Parathyroid adenoma (tissue), 2 donors: Measurements from ENCODE around the gene SPAG9.

Experiments used
- H2AFZ ChIP-seq: fragments of 300-600 bp; sonication (generic); one replicate; pipeline ENCODE4 v1.7.0; 2017; ENCODE audit warnings: antibody characterized with exemption, mild to moderate bottlenecking
- H3K27ac ChIP-seq: fragments of 300-600 bp; sonication (generic); one replicate; pipeline ENCODE4 v1.7.0; 2017
- H3K27me3 ChIP-seq: fragments of 300-600 bp; sonication (generic); one replicate; pipeline ENCODE4 v1.7.0; 2017; ENCODE audit warnings: low read length; ENCODE audit not compliant: control insufficient read depth, insufficient read depth
- H3K36me3 ChIP-seq: fragments of 300-600 bp; sonication (generic); one replicate; pipeline ENCODE4 v1.7.0; 2017; ENCODE audit warnings: low read length; ENCODE audit not compliant: control insufficient read depth, insufficient read depth
- H3K4me1 ChIP-seq: fragments of 300-600 bp; sonication (generic); one replicate; pipeline ENCODE4 v1.7.0; 2017; ENCODE audit warnings: control low read depth
- H3K4me2 ChIP-seq: fragments of 300-600 bp; sonication (generic); one replicate; pipeline ENCODE4 v1.7.0; 2017; ENCODE audit warnings: low read length
- H3K4me3 ChIP-seq: fragments of 300-600 bp; sonication (generic); one replicate; pipeline ENCODE4 v1.7.0; 2017; ENCODE audit warnings: low read depth, low read length
- H3K79me2 ChIP-seq: fragments of 300-600 bp; sonication (generic); one replicate; pipeline ENCODE4 v1.7.0; 2017; ENCODE audit warnings: control low read depth
- H3K9ac ChIP-seq: fragments of 300-600 bp; sonication (generic); one replicate; pipeline ENCODE4 v1.7.0; 2017; ENCODE audit warnings: mild to moderate bottlenecking
- H3K9me3 ChIP-seq: fragments of 300-600 bp; sonication (generic); one replicate; pipeline ENCODE4 v1.7.0; 2017; ENCODE audit warnings: low read length; ENCODE audit not compliant: control insufficient read depth
- CTCF ChIP-seq: fragments of 300-600 bp; sonication (generic); IDR thresholded peaks from one replicate; pipeline ENCODE4 v1.7.0; 2017; ENCODE audit warnings: antibody characterized with exemption, mild to moderate bottlenecking
- donor health status: primary hyperparathyroidism.

The SPAG9 gene

GRCh38 chr17:51028176-51028863, 92.3 kb downstream of the SPAG9 start:
- H3K27me3 ChIP-seq, result no peaks in the 10 kb centered on the region
- TF ChIP-seq CTCF, result no peak
- H3K4me2 ChIP-seq, result no peak overlapping the region
- no peaks in the 10 kb centered on the region for H3K4me1 ChIP-seq
- no peak overlapping the region for H2AFZ ChIP-seq
- no peaks in the 10 kb centered on the region for H3K9me3 ChIP-seq
- no peaks in the 10 kb centered on the region for H3K36me3 ChIP-seq
- no peak overlapping the region for H3K27ac ChIP-seq
- peaks cover 5% of the 10 kb centered on the region for H3K79me2 ChIP-seq
- no peak overlapping the region for H3K4me3 ChIP-seq
- no peak overlapping the region for H3K9ac ChIP-seq

- Histone ChIP-seq H3K4me2 (no peak overlapping the region), H3K36me3 (no peaks in the 10 kb centered on the region)
- TF ChIP-seq CTCF, result no peak
These were observed 102.1 kb downstream of the SPAG9 start for GRCh38 chr17:51018541-51018940.

GRCh38 chr17:51017270-51017669, 103.4 kb downstream of the SPAG9 start:
- no peak for TF ChIP-seq CTCF
- no peaks in the 10 kb centered on the region for H3K9me3 ChIP-seq
- H2AFZ ChIP-seq, result no peak overlapping the region
- H3K4me3 ChIP-seq, result no peak overlapping the region
- no peak overlapping the region for H3K9ac ChIP-seq
- peaks cover 5% of the 10 kb centered on the region for H3K4me1 ChIP-seq
- H3K36me3 ChIP-seq, result no peaks in the 10 kb centered on the region
- peaks cover 2% of the 10 kb centered on the region for H3K79me2 ChIP-seq
- no peak overlapping the region for H3K27ac ChIP-seq
- H3K27me3 ChIP-seq, result no peaks in the 10 kb centered on the region
- H3K4me2 ChIP-seq, result no peak overlapping the region

More at GRCh38 chr17:51018541-51018940, 102.1 kb downstream of the SPAG9 start:
- Histone ChIP-seq H3K4me1 (peaks cover 5% of the 10 kb centered on the region), H3K27ac (no peak overlapping the region), H3K79me2 (peaks cover 2% of the 10 kb centered on the region), H3K27me3 (no peaks in the 10 kb centered on the region), H3K9me3 (no peaks in the 10 kb centered on the region), H3K9ac (no peak overlapping the region), H2AFZ (no peak overlapping the region), H3K4me3 (no peak overlapping the region)

- peaks cover 5% of the 10 kb centered on the region for H3K4me1 ChIP-seq
- no peaks in the 10 kb centered on the region for H3K9me3 ChIP-seq
- no peaks in the 10 kb centered on the region for H3K36me3 ChIP-seq
- no peak overlapping the region for H2AFZ ChIP-seq
- H3K27me3 ChIP-seq, result no peaks in the 10 kb centered on the region
- peaks cover 2% of the 10 kb centered on the region for H3K79me2 ChIP-seq
- no peak overlapping the region for H3K4me3 ChIP-seq
- H3K27ac ChIP-seq, result no peak overlapping the region
- TF ChIP-seq CTCF, result no peak
- no peak overlapping the region for H3K4me2 ChIP-seq
- no peak overlapping the region for H3K9ac ChIP-seq
These were observed 104.6 kb downstream of the SPAG9 start for GRCh38 chr17:51016099-51016498.

GRCh38 chr17:51015145-51015558, 105.5 kb downstream of the SPAG9 start:
- Histone ChIP-seq H3K4me2 (no peak overlapping the region), H3K79me2 (peaks cover 2% of the 10 kb centered on the region), H2AFZ (no peak overlapping the region), H3K9me3 (no peaks in the 10 kb centered on the region), H3K27me3 (no peaks in the 10 kb centered on the region), H3K9ac (no peak overlapping the region), H3K36me3 (no peaks in the 10 kb centered on the region), H3K4me3 (no peak overlapping the region), H3K4me1 (peaks cover 5% of the 10 kb centered on the region), H3K27ac (peak overlapping the region; percentile 25)
- TF ChIP-seq CTCF, result no peak
